H1 (cell line): ENCODE data around the gene SLFN13. TPM values are rescaled to one million over a fixed set of nuclear protein-coding genes. Genes with fewer than 3 reads are reported as not detected.

ENCODE experiments used
- CTCF ChIA-PET: fragments of 300-600 bp; sonication (Branson Sonifier 250); formaldehyde crosslinking; loops from one replicate; lab custom pipeline; 2021; ENCODE audit not compliant: partially characterized antibody; lab: Charles Lee
- POLR2A ChIA-PET: fragments of 300-600 bp; sonication (Branson Sonifier 250); formaldehyde crosslinking; loops from one replicate; lab custom pipeline; 2021; ENCODE audit warnings: inconsistent platforms; ENCODE audit not compliant: partially characterized antibody; lab: Charles Lee
- DNase-seq, 2 experiments: peaks; one replicate each; pipeline versions ENCODE4 v3.0.0 to v3.0.0-alpha.2; 2010 to 2022; ENCODE audit warnings: low spot score in 2 of 2, low read depth in 1 of 2, mixed read lengths in 1 of 2
- FAIRE-seq: peaks from 2 replicates; lab custom pipeline; 2011; peaks lifted over from hg19 to GRCh38; lab: Jason Lieb, UNC
- H2AFZ ChIP-seq: 2 replicates; pipeline ENCODE4 v1.8.1; 2012; ENCODE audit warnings: low read length, inconsistent platforms
- H2AK5ac ChIP-seq: 2 replicates; pipeline ENCODE4 v1.6.1; 2013; ENCODE audit warnings: low read depth, low read length
- H2BK120ac ChIP-seq: replicated peaks from 2 replicates; pipeline ENCODE3; 2013; ENCODE audit warnings: low read depth, low read length, inconsistent platforms
- H2BK12ac ChIP-seq: 2 replicates; pipeline ENCODE4 v1.6.1; 2013; ENCODE audit warnings: low read depth, low read length
- H2BK15ac ChIP-seq: 2 replicates; pipeline ENCODE4 v1.6.1; 2013; ENCODE audit warnings: low read length
- H2BK20ac ChIP-seq: 2 replicates; pipeline ENCODE4 v1.6.1; 2013; ENCODE audit warnings: low read length
- H2BK5ac ChIP-seq: 2 replicates; pipeline ENCODE4 v1.6.1; 2013; ENCODE audit warnings: low read depth, low read length
- H3K14ac ChIP-seq: 2 replicates; pipeline ENCODE4 v1.6.1; 2013; ENCODE audit warnings: inconsistent platforms; ENCODE audit not compliant: insufficient read length
- H3K18ac ChIP-seq: 2 replicates; pipeline ENCODE4 v1.6.1; 2013; ENCODE audit warnings: low read length; ENCODE audit errors: extremely low read depth
- H3K23ac ChIP-seq: 2 replicates; pipeline ENCODE4 v1.6.1; 2013; ENCODE audit warnings: inconsistent platforms; ENCODE audit not compliant: insufficient read length
- H3K23me2 ChIP-seq: 2 replicates; pipeline ENCODE4 v1.6.1; 2013; ENCODE audit warnings: low read depth, low read length
- H3K27ac ChIP-seq: 2 replicates; pipeline ENCODE4 v1.6.1; 2011; ENCODE audit warnings: low read depth, low read length, inconsistent platforms
- H3K27me3 ChIP-seq, 4 experiments: replicated peaks in 1 of 4; 1 replicate in 1 of 4; 2 replicates in 3 of 4; pipeline versions ENCODE4 v1.6.1 to v1.8.1; 2011 to 2013; ENCODE audit warnings: low read length in 3 of 4, mild to moderate bottlenecking in 3 of 4, inconsistent platforms in 2 of 4, mixed read lengths in 2 of 4, moderate library complexity in 1 of 4; ENCODE audit not compliant: control insufficient read depth in 3 of 4, insufficient read depth in 3 of 4; ENCODE audit errors: extremely low read depth in 1 of 4
- H3K36me3 ChIP-seq, 4 experiments: 2 replicates each; pipeline versions ENCODE4 v1.6.1 to v1.8.1; 2011 to 2013; ENCODE audit warnings: mild to moderate bottlenecking in 4 of 4, low read length in 3 of 4, moderate library complexity in 2 of 4, control low read depth in 1 of 4, inconsistent platforms in 1 of 4; ENCODE audit not compliant: insufficient read depth in 4 of 4, control insufficient read depth in 2 of 4
- H3K4ac ChIP-seq: replicated peaks from 2 replicates; pipeline ENCODE3; 2013; ENCODE audit warnings: low read length, low read depth, mixed read lengths, inconsistent platforms; ENCODE audit not compliant: insufficient read length
- H3K4me1 ChIP-seq, 4 experiments: replicated peaks in 1 of 4; 1 replicate in 1 of 4; 2 replicates in 3 of 4; pipeline versions ENCODE4 v1.6.1 to v1.8.1; 2011 to 2013; ENCODE audit warnings: low read length in 3 of 4, inconsistent platforms in 2 of 4, mixed read lengths in 1 of 4; ENCODE audit not compliant: insufficient read depth in 4 of 4, control insufficient read depth in 3 of 4
- H3K4me2 ChIP-seq, 2 experiments: 2 replicates each; pipeline versions ENCODE4 v1.6.1 to v1.8.1; 2011 to 2013; ENCODE audit warnings: low read depth in 2 of 2, low read length in 2 of 2, control low read depth in 1 of 2, inconsistent platforms in 1 of 2, mild to moderate bottlenecking in 1 of 2; ENCODE audit not compliant: insufficient read depth in 1 of 2
- H3K4me3 ChIP-seq, 4 experiments: fragments of 200-600, 300-600 bp in 1 of 4; sonication (generic), shearing (Covaris generic), sonication (Bioruptor Twin) in 1 of 4; 2 replicates each; pipeline versions ENCODE4 v1.5.1 to v1.8.1; 2011 to 2016; ENCODE audit warnings: low read length in 4 of 4, low read depth in 3 of 4, control low read depth in 2 of 4, inconsistent platforms in 2 of 4, mild to moderate bottlenecking in 2 of 4, mixed read lengths in 1 of 4, moderate library complexity in 1 of 4; ENCODE audit not compliant: insufficient read depth in 2 of 4; ENCODE audit errors: extremely low read depth in 1 of 4
- H3K56ac ChIP-seq: replicated peaks from 2 replicates; pipeline ENCODE3; 2013; ENCODE audit warnings: low read depth, mild to moderate bottlenecking, mixed read lengths, low read length, inconsistent platforms; ENCODE audit not compliant: insufficient read length
- H3K79me1 ChIP-seq: 2 replicates; pipeline ENCODE4 v1.6.1; 2013; ENCODE audit warnings: low read depth, low read length, control low read depth
- H3K79me2 ChIP-seq, 2 experiments: 2 replicates each; pipeline versions ENCODE4 v1.6.1 to v1.8.1; 2012 to 2013; ENCODE audit warnings: low read length in 2 of 2, mild to moderate bottlenecking in 2 of 2, inconsistent platforms in 1 of 2; ENCODE audit not compliant: insufficient read depth in 2 of 2, control insufficient read depth in 1 of 2
- H3K9ac ChIP-seq, 4 experiments: replicated peaks in 1 of 4; 1 replicate in 1 of 4; 2 replicates in 3 of 4; pipeline versions ENCODE4 v1.6.1 to v1.8.1; 2011 to 2013; ENCODE audit warnings: low read depth in 3 of 4, low read length in 3 of 4, control low read depth in 2 of 4, mild to moderate bottlenecking in 2 of 4, moderate library complexity in 2 of 4, inconsistent platforms in 1 of 4; ENCODE audit errors: extremely low read depth in 1 of 4
- H3K9me3 ChIP-seq, 2 experiments: 2 replicates each; pipeline versions ENCODE4 v1.6.1 to v1.8.1; 2012 to 2013; ENCODE audit warnings: mild to moderate bottlenecking in 2 of 2, moderate library complexity in 2 of 2, control low read depth in 1 of 2, inconsistent platforms in 1 of 2, low read depth in 1 of 2, low read length in 1 of 2, mixed read lengths in 1 of 2; ENCODE audit not compliant: insufficient read depth in 2 of 2
- H4K20me1 ChIP-seq, 2 experiments: replicated peaks in 1 of 2; 2 replicates each; pipeline versions ENCODE3 to v1.8.1; 2011 to 2013; ENCODE audit warnings: inconsistent platforms in 2 of 2, low read length in 2 of 2, mild to moderate bottlenecking in 1 of 2; ENCODE audit not compliant: insufficient read depth in 2 of 2, control insufficient read depth in 1 of 2
- H4K5ac ChIP-seq: 2 replicates; pipeline ENCODE4 v1.6.1; 2013; ENCODE audit warnings: low read length, low read depth, mixed read lengths, inconsistent platforms; ENCODE audit not compliant: insufficient read length
- H4K8ac ChIP-seq: 2 replicates; pipeline ENCODE4 v1.8.0; 2013; ENCODE audit warnings: mild to moderate bottlenecking, moderate library complexity, low read length, inconsistent platforms; ENCODE audit not compliant: insufficient read depth; ENCODE audit errors: extremely low read depth
- H4K91ac ChIP-seq: replicated peaks from 2 replicates; pipeline ENCODE3; 2013; ENCODE audit warnings: low read length, mixed read lengths, inconsistent platforms; ENCODE audit not compliant: insufficient read length
- FOSL1 ChIP-seq: IDR thresholded peaks from 2 replicates; pipeline ENCODE4 v1.6.1; 2011; ENCODE audit warnings: mild to moderate bottlenecking, low read depth, low read length, moderate library complexity; ENCODE audit not compliant: insufficient read depth
- RAD21 ChIP-seq, 2 experiments: IDR thresholded peaks in 1 of 2; conservative IDR thresholded peaks in 1 of 2; 2 replicates each; pipeline ENCODE4 v1.6.1; 2011; ENCODE audit warnings: low read depth in 2 of 2, low read length in 2 of 2, improper control_type of control experiment in 1 of 2, inconsistent platforms in 1 of 2, mild to moderate bottlenecking in 1 of 2, moderate library complexity in 1 of 2
- WGBS, 2 experiments: shearing (Covaris generic) in 1 of 2; methylation state at CpG; one replicate each; pipeline versions ENCODE4 v1.1.6 to v1.1.7; 2013 to 2015; ENCODE audit warnings: low lambda C conversion rate in 2 of 2, mixed read lengths in 2 of 2, inconsistent platforms in 1 of 2, low coverage in 1 of 2, missing lambda C conversion rate in 1 of 2; ENCODE audit not compliant: insufficient replicate concordance in 2 of 2, insufficient coverage in 1 of 2, insufficient read length in 1 of 2; ENCODE audit errors: extremely low coverage in 1 of 2, missing lambda C conversion rate in 1 of 2; 5-methylcytosine and 5-hydroxymethylcytosine counted together
- polyA plus RNA-seq, 7 experiments: library from polyadenylated mRNA; depleted of rRNA in 3 of 7; stranded (reverse) in 5 of 7; unstranded in 2 of 7; fragments of >200 nt in 5 of 7; fragments of 200-250 nt in 2 of 7; gene quantifications; 1 replicate in 5 of 7; 2 replicates in 1 of 7; 4 replicates in 1 of 7; pipeline versions ENCODE4 v1.2.1 to v1.2.3, GENCODE V29; 2011 to 2013; ENCODE audit warnings: missing spikeins in 2 of 7, mixed read lengths in 2 of 7
- total RNA-seq: library from RNA; stranded (reverse); fragmentation: NEBNext Ultra II Directional; extraction: Animal tissue kit (Norgen Biotek cat#: 25700); gene quantifications from 2 replicates; pipeline ENCODE4 v1.2.1, GENCODE V29; 2021

The SLFN13 gene
- total and polyA plus RNA-seq, 2 of the 8 experiments (the other 6 are each of a cell fraction or from before 2014, with no cell fraction given): 15.7 to 27.5 TPM

GRCh38 chr17:35404360-35404759 is 44.2 kb downstream of the SLFN13 start:
- TF ChIP-seq RAD21 (IDR thresholded peaks at IDR 0.05 in 1 of 2, conservative IDR thresholded peaks at IDR 0.05 in 1 of 2; ENCODE audit: low read depth in 2 of 2, low read length in 2 of 2) (no peak), FOSL1 (no peak)
- Histone ChIP-seq H4K20me1 (no peaks in the 10 kb centered on the region), H3K14ac (no peak overlapping the region), H3K27ac (no peak overlapping the region), H3K27me3 (no peaks in the 10 kb centered on the region), H3K23me2 (no peaks in the 10 kb centered on the region), H2BK15ac (no peak overlapping the region), H3K4me1 (no peaks in the 10 kb centered on the region), H3K36me3 (no peaks in the 10 kb centered on the region; a peak in 1 of 8 replicates), H3K4ac (no peak overlapping the region), H3K79me2 (no peaks in the 10 kb centered on the region), H2AK5ac (no peak overlapping the region), H4K5ac (no peak overlapping the region), H2BK12ac (no peak overlapping the region), H3K9ac (no peak overlapping the region), H3K9me3 (no peaks in the 10 kb centered on the region; a peak in 1 of 4 replicates), H3K4me3 (no peak overlapping the region), H2BK120ac (no peak overlapping the region), H4K8ac (no peak overlapping the region), H2AFZ (no peak overlapping the region), H3K18ac (no peak overlapping the region), H2BK5ac (no peak overlapping the region), H3K4me2 (no peak overlapping the region), H2BK20ac (no peak overlapping the region), H4K91ac (no peak overlapping the region), H3K56ac (no peak overlapping the region), H3K23ac (no peak overlapping the region), H3K79me1 (no peaks in the 10 kb centered on the region)
- 100% methylated on average over 1 of the region's 1 CpG; no CpG with 5 or more reads in 1 of the 2 experiments for WGBS, 2 experiments
- DNase-seq: no peak
- CTCF ChIA-PET: no interaction called here
- POLR2A ChIA-PET: no interaction called here
- FAIRE-seq: no peak
